Measurements from ENCODE around the gene KAZN.

GRCh38 chr1:14611792-14612191 lies 13.3 kb downstream of the KAZN start:
- TF ChIP-seq CTCF (IDR thresholded peaks at IDR 0.05): no peak
- TF ChIP-seq POLR2A (IDR thresholded peaks at IDR 0.05): no peak

Measured in body of pancreas (tissue), 4 donors.